ENCODE measurements around the gene TNFRSF11A.

The TNFRSF11A gene

DNA sequence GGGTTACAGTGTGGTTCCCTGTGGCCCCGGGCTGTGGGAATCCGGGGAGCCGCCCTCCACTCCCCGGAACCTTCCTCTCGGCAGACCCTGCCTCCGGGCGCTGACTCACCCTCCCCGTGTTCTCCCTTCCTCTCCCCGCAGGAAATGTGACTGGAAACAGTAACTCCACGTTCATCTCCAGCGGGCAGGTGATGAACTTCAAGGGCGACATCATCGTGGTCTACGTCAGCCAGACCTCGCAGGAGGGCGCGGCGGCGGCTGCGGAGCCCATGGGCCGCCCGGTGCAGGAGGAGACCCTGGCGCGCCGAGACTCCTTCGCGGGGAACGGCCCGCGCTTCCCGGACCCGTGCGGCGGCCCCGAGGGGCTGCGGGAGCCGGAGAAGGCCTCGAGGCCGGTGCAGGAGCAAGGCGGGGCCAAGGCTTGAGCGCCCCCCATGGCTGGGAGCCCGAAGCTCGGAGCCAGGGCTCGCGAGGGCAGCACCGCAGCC lies 59.5 kb downstream of the TNFRSF11A start:
- no peak for DNase-seq

DNA sequence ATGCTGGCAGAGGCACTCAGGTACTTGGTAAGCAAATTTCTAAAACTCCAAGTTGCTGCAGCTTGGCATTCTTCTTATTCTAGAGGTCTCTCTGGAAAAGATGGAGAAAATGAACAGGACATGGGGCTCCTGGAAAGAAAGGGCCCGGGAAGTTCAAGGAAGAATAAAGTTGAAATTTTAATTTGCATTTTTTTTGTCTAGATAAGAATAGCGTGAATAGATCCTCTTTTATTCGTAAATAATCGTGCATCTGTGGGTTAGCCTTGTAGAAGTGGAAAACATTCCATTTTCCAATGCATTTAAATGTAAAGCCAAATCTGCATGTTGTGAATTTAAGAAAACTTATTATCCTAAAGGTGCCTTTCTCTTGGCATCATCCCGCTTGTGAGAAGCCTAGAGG lies 61.0 kb downstream of the TNFRSF11A start:
- no peak for DNase-seq

DNA sequence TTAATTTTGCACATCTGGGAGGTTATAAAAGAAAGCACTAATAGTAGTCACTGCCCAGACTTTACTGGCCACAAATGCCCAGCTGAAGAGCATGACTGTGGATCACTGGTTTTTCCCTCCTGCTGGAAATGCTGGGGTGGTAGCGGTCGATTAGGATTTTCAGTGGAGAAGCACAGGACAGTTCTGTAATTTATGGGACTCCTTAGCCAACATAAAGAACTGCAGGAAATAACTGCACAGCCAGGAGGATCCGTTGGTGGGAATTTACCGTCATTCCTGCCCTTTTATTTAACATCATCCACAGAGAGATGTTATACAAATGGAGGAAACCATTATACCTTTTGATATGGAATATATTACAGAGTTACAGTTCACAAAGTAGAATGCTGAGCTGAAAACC lies 61.5 kb downstream of the TNFRSF11A start:
- no peak for DNase-seq

DNA sequence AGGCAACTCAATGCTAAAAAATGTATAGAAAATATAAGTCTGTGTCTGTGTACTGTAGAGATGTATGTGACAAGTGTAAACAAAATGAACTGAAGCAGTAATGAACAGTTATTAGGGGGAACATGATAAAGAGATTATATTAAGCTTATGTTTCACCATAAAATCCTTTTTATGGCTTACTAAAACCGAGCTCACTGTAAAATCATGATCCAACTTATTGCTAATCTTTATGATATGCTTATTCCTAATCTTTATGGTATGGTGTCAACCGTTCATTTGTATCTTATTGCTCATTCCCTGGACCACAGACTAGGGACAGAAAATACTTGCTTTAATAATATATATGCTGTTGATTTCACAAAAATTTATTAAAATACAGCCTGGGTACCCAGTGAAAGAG lies 62.1 kb downstream of the TNFRSF11A start:
- DNase-seq = no peak

DNA sequence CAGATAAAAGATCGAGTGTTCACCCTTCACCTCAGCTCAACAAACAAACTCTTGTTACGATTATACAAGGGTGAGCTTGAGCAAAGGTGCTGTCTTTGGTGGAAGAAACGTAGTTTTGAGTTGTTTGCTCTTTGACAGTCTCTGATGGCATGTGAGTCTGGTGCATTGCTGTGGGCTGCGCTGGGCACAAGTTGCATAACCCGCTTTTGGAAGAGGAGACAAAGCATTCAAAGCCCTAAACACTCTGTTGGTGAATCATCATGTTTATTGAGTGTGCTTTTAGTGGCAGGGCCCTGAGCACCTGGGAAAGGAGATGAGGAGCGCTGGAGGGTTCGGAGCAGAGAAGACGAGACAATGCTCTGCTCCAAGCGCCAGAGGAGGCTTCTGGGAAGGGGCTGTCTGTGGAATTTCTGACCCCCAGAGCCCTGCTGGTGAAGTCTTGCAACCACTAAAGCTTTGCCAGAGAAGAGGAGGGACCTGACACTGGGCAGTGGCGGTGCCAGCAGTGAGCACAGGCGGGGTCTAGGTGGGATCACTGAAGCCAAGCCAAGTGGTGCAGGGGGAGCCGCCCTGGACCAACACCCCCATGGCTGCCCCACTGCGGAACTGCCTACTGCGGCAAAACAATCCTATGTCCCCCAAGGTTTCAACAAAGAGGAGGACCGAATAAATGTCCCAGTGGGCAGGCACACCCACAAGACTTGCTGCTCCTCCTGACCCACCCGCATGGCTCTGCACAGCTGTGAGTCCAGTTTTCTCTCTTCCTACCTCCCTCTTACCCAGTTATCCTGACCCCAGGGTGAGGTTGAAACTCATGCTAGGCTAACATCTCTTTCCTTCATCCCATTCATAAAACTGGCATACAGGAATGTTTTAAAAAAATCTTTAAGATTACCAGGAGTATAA lies 64.0 kb downstream of the TNFRSF11A start:
- no peak for DNase-seq

DNA sequence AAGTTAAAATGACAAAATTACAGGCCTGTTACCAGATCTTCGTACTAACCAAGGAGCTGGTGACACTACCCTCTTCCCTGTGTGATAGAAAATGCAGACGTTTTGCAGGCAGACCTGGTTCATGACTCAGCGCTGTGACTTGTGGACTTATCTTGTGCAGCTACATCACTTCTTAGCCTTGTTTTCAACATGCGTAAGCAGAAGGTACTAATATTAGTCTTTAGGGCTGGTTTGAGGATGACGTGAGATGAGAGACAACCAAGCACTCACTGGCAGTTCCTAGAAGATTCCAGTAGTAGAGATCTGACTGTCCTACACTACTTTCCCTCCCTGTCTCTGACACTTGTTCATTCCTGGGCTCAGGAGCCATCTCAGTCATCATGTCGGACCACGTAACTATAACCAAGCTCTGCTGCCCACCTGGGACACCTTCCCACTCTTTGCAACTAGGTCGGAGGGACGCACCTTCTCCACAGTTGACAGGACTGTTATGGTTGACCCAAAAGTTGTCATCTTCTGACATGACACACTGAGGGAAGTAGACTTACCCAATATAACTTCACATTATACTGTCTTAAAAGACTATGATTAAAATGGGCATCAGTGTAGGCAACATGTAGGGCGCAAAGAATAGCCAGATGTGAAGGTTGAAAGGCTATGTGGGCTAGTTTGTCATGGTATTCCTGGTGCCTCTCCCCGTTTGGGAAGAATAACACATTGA lies 64.8 kb downstream of the TNFRSF11A start:
- DNase-seq = no peak

DNA sequence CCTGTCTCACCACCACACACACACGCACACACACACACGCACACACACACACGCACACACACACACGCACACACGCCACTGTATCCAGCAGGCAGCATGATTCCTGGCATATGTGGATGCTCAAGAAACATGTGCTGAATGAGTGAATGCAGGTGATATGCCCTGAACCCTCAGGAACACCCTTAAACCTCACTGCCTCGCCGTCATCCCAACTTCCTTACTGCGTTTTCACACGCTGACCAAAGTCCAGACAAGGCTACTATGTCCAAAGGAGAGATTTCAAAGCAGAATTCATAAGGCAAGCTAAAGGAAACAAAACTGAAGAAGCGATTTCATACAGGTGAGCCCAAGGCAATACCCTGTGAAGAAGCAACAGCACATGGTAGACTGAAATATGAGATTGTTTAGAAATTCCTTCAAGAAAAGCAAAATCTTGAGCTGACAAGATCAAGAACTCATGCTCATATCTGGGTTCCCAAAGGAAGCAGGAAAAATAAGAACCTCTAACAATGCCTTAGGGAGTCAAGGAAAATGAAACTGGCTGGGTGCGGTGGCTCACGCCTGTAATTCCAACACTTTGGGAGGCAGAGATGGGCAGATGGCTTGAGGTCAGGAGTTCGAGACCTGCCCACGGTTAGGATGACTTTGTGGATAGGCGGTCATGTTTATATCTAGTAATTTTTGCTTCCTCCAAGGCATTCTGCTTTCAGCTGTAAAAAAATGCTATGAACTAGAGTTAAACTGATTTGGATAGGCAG lies 69.1 kb downstream of the TNFRSF11A start:
- no peak for DNase-seq

DNA sequence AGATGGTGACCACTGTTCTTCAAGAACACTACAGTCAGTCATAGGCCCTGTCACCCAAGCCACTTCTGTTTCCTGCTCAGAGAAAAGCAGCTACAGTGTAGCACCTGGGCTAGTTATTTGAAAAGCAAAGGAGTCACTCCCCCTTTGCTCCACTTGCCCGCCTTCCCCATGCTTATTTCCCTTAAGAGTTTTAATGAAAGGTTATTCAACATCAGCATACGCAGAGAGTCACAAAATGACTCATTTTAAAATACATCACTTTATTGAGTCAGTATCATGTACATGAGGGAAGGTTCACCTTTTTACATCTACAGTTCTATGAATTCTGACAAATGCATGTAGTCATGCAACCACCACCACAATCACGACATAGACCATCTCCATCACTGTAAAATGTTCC lies 71.3 kb downstream of the TNFRSF11A start:
- no peak for DNase-seq

DNA sequence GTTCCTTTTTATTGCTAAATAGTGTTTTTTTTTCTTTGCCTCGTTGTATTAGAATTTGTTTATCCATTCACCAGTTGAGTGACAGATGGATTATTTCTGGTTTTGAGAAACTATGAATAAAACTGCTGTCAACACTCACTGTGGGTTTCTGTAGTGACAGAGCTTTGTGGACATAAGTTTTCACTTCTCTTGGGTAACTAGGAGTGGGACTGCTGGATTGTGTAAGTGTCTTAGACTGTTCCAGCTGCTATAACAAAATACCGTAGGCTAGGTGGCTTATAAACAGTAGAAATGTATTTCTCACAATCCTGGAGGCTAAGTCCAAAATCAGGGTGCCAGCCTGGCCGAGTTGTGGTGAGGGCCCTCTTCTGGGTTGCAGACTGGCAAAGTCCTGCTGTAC lies 71.9 kb downstream of the TNFRSF11A start:
- no peak for DNase-seq

DNA sequence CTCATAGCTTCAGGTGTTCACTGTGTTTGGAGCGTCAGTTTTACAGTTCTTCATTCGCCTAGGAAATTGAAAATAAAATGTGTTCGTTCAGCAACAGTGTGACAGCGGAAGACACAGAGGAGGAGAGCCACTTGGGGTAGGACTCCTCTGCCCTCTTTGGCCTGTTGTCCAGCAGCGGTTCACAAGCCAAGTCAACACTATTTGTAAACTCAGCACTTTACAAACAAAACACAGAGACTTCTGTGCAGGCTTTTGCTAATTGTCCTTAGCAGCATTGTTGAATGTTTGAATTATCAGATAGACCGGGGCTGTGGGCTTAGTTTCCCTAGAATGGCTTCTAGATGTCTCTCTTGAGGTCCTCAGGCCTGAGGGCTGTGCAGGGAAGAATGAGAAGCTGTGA lies 73.2 kb downstream of the TNFRSF11A start:
- DNase-seq = no peak

DNA sequence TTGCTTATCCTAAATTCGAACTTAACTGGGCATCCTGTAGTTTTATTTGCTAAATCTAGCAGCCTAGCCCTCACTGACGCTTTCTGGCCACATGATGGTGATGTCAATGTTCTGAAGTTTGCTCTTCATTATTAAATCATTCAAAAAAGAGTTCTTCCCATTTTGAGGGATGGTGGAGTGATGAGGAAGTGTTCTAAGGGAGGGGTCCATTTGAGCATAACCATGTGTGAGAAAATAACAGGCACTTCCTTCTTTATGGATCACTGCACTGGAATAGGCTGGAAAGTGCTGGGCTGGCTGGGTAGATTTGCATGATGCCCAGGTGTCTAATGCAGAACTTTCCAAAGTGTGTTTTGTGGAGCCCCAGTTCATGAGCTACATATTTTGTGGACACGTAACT lies 74.2 kb downstream of the TNFRSF11A start:
- no peak for DNase-seq

DNA sequence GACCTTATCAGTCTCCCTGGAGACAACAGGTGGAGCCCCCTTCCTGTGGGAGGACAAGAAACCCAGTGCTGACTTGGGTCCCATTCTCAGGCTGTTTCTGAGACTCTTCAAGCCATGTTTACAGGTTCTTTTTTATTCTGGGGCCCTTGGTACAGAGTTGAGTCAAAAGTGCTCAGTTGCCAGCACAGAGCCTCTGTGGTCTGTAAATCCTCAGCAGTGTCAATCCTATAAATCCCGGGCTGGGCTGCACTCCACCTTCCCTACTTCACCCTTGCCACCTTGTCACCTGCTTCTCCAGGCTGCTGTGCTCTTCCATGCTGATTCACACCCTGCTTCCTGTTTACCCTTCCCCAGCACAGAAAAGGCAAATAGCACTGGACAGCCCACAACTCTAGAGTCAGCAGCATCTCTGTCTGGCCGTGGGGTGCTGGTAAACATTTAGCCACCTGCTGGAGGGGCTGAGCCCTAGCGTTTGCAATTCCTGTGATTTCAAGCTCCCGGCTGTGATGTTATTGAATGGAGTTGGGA lies 74.7 kb downstream of the TNFRSF11A start:
- no peak for DNase-seq

DNA sequence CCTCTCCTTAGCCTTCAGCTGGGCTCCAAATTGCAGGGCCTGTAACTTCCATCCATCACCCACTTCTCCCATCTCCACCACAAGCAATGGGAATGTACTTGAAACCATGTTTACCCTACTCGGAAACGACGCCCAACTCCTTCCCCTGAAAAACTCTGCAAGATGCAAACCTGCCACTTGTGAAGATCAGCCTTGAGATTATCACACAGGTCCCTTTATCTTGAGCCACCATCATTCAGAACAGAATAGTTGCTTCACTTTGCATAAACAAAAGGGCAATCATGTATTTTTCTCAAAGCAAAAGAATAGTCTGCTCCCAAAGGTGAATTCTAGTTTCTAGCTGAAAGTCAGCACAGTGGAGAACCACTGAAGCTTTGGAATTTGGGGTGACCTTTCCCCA lies 75.8 kb downstream of the TNFRSF11A start:
- DNase-seq = no peak

DNA sequence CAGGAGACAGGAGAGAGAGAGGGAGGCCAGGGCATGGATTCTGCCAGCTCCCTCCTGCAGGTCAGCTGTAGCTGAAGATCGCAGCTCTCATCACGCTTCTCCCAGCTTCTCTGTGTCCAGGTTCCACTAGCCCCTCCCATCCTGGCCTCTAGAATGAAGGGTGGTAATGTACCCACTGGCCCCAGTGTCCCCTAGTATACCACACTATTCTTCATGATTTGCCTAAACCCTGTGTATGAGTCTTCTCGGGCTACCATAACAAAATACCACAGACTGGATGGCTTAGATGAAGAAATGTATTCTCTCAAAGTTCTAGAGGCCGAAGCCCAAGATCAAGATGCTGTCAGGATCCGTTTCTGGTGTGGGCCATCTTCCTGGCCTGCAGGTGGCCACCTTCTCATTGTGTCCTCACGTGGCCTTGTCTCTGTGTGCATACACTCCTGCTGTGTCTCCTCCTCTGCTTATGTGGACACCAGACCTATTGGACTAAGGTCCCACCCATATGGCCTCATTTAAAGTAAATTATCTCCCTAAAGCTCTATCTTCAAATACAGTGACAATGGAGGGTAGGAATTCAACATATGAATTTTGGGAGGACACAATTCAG lies 77.3 kb downstream of the TNFRSF11A start:
- no peak for DNase-seq

DNA sequence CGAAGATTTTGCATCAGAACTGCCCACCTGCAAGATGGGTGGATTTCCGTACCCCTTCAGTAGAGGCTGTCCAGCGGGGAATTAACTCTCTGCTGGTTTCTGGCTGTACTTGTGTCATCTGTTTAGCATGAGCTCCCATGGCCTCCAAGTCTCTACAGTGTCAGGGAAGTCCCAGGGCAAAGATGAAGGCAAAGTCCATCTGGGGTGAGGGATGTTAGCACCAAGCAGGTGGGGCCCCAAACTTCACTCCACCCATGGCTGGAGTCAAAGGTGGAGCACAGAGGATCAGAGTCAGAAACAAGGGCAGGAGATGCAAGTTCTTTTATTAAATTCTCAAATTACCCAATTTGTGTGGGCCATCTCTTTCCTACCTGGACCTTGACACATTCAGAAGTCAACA lies 78.0 kb downstream of the TNFRSF11A start:
- no peak for DNase-seq

DNA sequence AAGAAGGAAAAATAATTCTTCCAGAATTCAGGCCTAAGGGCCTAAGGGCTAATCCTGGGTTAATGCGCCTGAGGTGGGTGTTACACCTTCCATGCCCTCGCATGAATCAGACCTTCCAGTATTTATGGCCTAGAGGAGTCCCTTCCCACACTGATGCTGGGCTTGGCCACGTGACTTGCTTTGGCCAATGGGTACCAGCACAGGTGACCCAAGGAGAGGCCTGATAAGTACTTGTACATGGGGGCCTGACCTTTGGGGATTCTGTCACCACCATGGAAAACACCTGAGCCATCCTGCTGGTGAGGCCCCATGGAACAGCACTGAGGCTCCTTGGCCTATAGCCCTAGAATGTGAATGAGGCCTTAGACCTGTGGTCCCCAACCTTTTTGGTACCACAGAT lies 79.8 kb downstream of the TNFRSF11A start:
- DNase-seq = no peak

DNA sequence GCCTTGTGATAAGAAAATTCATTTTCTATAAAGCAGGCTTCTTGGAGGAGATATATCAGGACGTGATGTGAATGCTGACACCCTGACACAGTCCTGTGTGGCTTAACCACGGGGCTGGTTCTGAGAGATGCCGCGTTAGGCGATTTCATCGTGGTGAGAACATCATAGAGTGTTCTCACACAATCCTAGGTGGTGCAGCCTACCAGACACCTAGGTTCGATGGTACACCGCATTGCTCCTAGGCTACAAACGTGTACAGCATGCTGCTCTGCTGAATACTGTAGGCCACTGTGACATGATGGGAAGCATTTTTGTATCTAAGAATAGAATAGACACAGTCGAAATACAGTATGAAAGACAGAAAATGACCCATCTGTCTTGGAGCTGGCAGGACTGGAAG lies 82.5 kb downstream of the TNFRSF11A start:
- DNase-seq = no peak

DNA sequence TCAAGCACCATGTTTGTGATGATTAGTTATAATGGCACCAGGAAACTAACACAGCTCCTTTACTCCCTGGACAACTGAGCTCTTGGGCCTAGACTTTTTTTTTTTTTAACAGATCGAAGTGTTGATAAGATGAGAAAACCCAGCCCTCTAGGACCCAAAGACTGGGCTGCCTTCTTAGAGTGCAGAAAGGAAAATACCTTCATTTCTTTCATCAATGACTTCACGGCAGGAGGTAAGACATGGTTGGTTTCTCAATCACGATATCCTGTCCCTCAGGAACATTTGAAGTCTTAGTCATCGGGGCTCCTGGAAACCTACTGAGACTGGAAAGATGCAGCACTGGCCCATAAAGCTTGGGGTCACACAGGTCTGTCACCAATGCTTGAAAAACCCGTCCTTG lies 84.7 kb downstream of the TNFRSF11A start:
- no peak for DNase-seq

DNA sequence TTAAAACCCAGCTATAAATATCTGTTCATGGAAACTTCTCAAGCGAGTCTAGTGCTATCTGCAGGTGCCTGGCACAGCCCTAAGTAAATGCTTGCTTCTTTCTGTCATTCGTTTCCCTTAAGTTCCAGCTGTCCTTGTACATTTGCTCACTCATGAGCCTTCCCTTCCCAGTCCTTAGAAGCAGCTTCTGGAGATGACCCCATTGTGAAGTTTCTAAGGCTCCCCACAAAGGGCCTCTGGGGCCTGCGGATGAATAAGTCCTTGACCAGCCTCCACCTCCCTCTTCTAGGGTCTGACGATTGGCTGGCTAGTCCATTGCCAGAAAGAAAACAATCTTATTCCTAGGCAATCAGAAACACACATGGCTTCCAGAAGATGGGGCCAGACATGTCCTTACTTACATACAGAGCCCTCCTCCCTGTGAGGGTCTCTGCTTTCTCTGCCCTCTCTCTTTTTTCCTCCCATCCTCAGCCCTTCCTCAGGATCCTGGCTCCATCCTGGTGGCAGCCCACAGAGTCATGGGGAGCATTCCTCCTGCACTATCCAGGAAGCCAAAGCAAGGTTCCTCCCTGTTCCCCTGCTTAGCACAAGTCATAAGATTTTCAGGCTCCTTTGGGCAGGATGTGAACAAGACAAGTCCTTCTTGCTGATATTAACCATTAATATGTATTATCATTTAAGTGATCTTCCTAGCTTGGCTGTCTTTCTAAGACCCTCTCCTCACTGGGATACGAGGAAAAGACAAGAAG lies 87.3 kb downstream of the TNFRSF11A start:
- no peak for DNase-seq

DNA sequence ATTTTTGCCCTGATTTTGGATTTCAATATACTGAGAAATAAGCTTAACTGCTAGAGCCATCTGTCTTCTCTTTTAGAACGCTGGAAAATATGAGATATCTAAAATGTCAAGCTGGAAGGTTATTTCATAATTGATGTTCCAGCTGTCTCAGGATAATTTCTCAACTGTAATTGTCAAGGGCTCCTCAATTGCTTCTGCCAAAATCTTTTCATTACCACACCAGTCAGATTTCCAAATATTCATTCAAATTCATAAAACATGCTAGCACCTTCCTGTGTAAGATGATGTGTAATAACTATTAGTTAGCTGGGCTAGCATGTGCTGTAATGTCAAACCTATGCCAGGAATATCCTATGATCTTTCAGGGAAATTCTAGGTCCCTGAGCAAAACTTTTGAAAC lies 88.1 kb downstream of the TNFRSF11A start:
- DNase-seq = peak; percentile 70

DNA sequence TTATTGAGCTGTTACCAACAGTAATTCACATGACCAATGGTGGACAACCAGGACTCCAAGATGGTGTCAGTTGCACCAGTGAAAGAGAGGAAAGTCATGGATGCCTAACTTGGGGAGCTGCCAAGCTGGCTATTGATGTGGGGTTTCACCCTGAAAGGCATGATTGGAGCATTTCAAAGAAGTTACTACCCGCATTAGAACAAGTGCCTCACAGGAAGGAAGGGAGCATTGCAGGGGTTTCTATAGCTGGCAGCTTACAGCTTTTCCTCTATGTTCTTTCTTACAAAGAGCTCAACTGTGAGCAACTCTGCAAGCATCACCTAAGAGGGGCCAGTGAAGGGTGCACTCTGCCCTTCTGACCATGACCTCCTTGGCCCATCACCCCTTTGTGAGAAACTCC lies 93.1 kb downstream of the TNFRSF11A start:
- DNase-seq = no peak

DNA sequence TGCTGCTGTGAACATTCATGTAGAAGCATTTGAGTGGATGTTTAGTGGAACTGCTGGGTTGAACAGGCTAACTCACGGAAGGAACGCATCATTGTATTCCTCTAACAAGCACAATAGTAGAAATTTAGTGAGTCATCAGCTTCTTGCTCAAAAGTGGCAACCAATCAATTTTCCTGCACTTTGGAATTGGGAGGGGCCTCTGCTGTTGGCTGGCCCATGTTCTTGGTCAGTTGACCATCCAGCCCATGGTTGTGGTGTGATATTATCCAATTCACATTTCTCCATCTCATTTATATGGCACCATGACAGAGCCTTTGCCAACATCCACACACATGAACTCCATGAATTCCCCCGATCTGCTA lies 95.0 kb downstream of the TNFRSF11A start:
- no peak for DNase-seq

Measured in NCI-H524 treated with DMSO at 0.1 percent for 48 hours (cell line).